GM18498 (cell line): Measurements from ENCODE around the gene EFNA5.

Experiments
- ATAC-seq: cut with Tn5 transposase; IDR thresholded peaks from one replicate; pipeline ENCODE4 v1.9.1; 2021; ENCODE audit warnings: mild to moderate bottlenecking, moderate library complexity; ENCODE audit not compliant: unreplicated experiment

Gene EFNA5

DNA sequence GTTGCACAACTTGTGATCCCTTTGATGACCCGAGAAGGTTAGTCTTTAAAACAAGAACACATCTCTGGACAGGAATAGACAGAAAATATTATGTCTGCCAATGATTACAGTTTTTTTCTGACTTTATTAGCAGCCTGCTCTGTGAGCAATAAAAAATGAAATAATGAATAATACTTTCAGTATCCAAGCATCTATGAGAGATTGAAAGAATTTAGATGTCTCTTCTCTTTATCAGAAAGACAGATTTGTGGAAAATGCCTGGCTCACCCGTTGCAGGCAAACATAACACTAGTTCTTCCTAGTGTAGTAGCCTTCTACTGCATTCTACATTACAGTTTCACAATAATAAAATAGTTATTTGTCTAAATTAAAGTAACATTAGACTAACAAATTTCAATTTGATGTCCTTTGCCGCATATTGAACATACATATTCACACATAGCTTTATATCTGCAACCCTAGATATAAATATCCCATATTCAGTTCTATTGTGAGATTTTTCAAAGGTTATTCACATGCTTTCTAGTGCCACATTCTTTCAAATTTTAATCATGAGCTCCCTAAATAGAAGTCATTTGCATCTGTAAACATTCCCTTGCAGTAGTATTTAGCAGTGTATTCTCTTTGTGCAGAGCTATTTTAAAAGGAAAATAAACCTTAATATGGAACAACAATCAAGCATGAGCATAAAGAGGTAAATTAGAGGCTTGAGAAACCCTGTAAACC, 267.3 kb downstream of the EFNA5 start:
- ATAC-seq = no peak

DNA sequence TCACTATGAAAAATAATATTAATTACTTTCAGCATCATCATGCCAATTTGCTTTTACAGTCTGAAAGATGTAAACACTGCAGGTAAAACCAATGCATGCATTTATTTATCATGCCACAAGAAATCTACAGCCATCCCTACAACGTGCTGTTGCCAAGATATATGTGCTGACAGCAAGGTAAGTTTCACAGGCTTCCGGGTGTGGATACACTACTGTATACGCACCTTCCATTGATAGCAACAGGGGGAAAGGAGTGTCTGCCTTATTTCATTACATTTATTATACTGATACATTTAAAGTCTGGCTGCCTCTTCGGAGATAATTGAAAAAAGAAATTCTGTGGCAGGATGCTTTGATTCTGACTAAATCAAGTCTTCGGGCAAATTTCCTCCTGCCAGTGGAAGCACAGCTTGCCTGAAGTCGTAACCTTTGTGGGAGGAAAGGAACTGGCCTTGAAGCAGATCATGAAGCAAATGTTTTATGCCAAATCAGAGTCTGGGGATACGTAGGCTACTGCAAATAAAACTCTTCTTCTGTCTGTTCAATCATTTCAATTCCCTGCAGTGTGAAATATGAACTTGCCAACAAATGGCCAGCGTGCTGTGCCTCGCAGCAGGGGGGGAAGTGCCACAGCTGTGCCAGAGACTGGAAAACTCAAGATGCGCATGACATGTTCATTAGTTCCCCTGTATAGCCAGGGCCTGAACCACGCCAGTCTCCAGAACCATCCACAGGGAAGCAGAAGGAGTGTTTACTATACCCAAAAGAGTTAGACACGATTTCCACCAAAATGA, 268.1 kb downstream of the EFNA5 start:
- ATAC-seq = no peak

DNA sequence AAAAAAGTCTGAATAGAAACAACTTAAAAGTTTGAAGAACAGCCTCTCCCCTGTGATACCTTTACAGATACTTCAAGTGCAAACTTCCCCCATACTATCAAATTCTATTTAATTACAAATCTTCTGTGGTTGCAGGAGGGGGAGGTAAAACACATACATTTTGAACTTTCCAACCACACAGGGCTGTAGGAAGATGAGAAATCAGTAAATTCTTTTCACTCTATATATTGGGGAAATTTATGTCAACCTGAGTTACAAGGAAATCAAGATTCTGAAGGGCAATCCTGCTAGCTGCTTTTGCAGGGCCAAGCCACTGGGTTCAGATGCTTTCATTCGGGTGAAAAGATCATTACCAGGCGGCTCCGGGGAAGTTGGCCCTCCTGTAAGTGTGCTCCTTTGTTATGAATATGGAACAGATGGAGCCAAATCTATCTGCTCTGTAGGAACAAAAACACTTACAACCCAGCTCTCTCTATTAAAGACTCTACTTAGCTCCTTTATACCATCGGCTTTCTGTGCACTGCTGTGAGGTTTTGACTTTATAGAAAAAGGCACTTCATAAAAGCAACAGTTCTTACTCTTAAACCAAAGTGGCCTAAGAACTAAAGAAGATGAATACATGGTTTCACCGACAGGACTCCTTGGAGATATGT, 269.1 kb downstream of the EFNA5 start:
- ATAC-seq = no peak

DNA sequence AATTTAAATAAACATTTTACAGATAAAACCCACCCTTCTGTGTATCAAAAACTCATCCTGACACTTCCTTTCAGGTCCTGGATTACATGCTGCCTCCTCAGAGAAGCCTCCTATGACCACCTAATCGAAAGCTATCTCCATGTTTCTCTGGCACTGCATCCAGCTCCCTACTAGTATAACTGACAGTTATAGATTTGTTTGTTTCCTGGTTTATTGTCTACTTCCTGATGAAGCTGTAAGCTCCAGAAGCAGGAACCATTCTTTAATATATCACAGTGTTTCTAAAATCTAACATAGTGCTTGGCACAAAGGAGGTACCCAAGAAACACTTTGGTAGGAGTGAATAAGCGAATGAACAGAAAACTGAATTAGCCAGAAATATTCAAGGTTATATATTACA, 270.4 kb downstream of the EFNA5 start:
- no peak for ATAC-seq

DNA sequence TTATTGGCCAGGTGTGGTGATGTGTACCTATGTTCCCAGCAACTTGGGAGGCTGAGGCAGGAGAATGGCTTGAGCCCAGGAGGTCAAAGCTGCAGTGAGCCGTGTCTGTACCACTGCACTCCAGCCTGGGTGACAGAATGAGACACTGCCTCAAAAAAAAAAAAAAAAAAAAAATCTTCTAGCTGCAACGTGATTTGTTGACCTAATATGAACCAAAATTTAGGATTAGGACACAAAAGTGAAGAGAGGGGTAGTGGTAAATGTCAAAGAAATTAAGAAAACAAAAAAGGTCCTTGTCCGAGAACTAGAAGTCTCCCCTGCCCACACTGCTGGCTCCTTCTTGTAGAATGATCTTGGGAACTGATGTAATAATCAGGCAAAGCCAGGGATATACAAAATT, 272.0 kb downstream of the EFNA5 start:
- ATAC-seq = no peak

DNA sequence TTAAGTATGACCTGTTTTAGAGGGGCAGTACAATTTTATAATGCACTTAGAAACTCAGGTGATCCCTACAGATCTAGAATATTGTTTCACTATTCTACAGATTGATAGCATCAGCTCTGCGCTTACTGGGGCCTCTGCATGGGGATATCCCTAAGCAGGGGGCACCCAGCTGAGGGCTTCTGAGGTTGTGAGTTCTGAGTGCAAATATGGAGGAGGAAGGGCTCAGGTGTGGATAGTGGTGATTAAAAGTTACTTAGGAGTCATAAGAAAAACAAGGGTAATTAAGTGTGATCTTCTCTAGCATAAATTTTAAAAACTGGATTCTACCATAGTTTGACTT, 274.4 kb downstream of the EFNA5 start:
- peak; percentile 50 for ATAC-seq

DNA sequence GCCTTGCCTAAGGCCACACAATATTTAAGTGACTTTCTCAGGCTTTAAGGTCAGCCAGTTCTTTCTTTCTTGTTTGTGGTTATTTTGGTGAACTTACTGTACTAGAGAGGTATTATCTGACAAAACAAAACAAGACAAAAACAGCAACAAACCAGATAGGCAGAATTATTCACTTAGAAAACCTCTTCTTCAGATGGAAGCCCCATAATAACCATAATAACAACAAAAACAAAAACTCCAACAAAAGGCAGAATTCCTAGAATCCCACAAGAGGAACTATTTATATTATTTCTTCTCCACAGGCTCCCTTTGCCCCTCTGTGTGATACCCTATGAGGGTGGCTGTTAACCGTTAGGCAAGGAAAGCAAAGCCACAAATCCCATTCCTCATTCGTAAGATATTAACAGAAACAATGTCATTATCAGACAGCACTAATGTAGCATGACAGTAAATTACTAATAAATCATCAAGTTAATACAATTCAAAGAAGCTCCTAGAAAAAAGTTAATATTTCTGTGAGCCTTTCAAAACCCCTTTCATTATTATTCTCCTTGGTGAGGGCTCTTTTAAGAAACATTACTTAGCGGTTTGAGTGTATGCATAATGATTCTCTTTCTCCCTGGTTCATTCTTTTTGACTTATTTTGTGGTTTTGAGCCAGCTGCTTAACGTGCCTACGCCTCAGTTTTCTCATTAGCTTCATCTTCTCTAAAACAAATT, 274.9 kb downstream of the EFNA5 start:
- peak; percentile 76 for ATAC-seq

DNA sequence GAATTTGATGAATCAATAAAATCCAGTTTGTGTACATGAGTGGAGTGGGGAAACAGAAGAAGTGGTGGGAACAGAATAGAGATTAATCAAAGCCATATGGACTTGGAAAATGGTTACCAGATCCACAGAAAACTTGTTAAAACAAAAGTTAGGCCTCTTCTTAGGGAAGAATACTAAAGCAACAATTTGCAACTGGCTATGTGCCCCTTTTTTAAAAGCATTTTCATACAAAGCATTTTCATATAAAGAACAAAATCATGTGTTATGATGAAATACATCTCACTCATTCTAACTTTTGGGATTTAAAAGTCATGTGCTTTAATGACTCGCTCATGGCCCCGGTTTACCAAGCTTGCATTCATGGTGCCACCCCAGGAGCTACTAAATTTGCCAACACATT, 276.9 kb downstream of the EFNA5 start:
- no peak for ATAC-seq

DNA sequence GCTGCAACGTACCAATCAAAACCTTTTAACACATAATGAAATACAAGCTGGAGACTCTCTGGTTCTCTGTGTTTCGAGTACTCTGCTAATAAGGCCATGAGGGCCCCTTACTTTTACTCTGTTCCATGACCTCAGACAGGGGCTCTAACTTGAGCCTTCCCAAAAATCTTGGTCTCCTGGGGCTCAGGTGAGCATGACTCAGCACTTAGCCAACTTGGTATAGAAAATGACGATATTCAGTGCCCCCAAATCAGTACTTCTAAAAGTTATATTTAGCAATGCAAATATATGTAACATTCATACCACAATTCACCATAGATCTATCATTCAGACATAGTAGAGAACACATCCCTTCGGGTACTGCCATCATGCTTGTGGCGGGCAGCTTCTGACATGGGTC, 278.9 kb downstream of the EFNA5 start:
- ATAC-seq = no peak

DNA sequence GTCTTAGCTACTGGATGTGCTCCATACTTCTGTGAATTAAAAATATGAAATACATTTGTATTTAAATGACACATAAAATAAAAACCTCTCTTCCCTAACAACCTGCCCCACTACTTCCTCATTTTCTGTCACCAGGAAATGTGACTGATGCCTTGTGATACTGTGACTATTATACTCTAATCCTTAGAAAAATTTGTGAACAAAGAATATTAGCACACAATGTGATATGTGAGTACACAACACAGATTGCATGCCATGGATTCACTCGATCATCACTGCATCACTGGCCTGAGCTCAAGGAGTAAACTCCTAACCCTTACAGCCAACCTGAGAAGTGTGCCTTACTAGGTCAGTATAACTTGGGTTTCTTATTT, 281.0 kb downstream of the EFNA5 start:
- no peak for ATAC-seq

DNA sequence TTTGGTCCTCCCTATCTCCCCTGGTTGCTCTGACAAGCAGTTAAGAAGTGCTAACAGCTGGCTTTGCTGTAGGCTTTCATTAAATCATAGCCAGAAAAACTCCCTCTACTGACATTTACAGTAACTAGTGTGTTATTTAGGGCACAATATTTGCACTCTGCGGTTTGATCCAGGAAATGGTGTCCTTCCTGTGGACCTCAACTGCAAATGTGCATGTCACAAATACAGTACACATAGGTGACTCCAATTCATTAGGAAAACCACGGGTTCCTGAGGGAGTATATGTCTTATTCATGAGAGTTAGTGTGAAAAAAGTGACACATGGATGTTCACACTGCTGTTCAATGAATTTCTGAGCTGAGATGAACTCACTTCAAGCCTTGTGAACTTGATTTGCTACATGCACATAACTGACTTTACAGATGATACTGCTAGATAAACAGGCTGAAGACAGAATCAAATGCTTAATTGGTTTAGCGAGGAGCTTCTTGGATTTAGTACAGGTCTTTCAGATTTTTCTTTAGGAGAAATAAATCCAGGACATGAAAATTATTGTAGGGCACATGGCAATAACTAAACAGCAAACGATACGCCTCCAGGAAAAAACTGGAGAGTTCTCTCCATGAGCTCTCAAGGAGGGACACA, 281.5 kb downstream of the EFNA5 start:
- ATAC-seq = peak; percentile 87

DNA sequence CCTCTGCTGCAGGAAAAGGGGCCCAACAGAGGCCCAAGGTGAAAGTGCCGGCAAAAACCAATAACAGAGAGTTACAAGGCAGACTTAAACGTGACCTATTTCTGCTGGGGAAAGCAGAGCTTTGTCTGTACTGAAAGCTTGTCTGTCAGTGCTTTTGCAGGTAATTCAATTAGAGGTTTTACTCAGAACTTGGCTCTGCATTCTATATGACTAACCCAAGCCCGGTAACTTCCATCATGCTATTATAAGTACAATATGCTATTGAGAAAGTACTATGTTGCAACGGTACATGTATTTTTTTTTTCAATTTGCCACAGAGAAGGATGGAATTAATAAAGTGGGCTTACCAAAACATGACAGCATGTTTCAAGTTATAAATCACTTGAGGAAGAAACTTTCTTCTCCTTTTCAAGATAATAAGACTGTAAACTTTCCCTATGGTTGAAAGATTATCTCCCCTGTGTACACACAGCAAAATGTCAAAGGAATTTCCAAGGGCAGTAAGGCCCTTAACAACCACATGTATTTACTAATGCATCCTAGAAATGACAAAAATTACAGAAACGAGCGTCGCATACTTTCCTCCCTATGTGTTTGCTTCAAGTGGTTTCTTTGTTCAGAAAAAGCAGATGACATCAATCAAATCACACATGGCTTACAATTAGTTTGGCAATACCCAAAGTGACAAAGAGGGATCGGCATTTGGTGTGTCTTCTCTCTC, 282.4 kb downstream of the EFNA5 start:
- ATAC-seq = peak; percentile 39

DNA sequence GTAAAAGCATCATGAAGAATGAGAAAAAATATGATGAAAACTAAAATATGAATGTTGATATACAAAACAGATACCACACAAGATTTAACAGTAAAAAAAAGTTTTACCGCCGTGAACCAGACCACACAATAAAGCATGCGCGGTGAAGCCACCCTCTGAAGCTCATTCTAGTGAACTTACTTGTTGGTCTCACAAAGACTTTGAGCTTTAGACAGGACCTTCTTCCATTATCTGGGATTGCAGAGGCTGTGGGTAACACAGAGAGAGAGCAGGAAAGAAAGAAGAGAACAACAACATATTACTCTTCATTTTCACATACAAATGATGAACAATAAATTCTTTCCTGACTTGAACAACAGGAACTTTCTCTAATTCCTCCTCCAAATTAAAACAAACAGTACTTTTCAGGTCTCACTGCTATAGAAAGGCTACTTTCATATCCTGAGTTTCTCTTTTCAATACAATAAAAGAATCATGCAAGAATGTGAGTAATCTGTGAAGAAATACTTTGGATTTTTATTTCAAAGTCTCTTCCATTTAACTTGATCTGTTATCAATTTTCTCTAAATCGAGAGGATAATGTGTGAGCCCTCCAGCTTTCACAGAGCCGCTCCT, 283.1 kb downstream of the EFNA5 start:
- peak; percentile 4 for ATAC-seq

DNA sequence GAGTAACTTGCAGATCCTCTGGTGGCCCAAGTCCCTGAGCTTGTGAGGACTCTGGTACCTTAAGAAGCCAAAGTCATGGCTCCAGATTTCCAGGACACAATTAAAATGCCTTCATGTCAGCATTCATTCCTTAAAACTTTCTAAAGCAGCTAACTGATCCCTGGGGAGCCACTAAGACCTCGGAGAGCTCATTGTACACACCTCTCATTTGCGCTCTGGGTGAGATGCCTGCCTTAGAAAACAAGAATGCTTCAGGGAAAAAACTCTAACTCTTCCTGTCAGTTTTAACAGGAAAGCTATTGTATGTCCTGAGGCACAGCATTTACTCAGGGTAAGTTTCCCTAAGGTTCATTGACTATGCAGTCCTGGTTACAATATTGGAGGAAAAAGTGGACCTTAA, 285.0 kb downstream of the EFNA5 start:
- no peak for ATAC-seq

DNA sequence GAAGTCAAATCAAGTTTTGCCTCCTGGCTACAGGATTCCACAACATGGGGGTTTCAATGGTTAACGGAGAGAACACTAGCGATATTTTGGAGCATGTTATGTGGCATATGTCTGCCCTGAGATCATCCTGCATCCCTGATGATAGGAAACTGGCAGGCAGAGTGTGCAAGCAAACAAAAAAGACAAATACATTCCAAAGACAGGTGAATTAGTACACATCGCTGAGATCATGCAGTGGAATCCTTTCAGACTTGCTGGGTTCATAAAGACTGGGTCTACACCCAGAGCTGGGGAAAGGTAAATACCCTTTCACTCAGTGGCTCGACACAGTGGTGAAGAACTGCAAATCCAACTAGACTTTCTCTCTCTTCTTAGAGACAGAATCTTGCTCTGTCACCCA, 286.5 kb downstream of the EFNA5 start:
- no peak for ATAC-seq

DNA sequence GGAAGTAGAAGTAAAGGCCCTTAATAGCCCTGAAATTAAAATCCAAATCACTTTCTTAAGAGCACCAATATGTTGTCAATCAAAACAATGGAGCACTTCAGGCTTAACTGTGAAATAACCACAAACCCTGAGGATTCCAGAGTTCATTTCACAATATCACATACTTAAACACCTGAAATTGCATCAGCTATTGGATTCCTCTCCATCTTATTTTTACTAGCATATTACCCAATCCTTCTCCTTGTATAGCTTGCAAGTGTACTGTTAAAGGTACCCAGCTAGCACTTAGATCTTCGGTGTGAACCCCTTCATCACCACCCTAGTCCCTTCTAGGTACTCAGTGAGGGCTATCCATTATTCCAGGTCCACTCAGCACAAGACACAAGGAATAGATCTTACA, 287.3 kb downstream of the EFNA5 start:
- no peak for ATAC-seq

DNA sequence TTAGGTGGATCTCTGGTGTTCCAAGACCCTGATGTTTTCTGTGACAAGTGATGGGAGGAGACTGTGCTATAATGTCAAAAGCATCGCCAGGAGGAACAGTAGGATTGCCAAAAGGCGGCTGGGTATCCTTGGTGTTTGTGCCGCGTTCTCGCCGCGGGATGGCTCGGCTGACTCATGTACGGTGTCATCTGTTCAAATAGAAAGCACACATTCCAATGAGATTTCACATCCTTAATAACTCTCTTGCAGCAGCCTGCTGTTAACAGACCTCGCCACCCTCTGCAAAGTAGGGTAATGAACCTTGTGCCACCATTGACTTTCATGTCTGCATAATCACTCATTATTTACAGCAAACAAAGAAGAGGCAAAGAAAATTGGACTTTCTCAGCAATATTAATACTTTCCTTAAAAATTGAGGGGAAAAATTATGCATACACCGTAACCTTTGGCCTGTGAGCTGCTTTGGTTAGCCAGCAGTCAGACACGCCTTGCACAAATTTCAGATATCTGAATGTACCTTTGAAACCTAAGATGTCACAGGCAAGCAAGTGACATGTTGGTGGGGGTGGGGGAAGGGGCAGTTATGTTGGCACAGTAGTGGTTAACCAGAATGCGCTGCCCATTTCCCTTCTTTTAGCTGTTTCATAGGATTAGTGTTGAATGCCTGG, 289.4 kb downstream of the EFNA5 start:
- ATAC-seq = no peak

DNA sequence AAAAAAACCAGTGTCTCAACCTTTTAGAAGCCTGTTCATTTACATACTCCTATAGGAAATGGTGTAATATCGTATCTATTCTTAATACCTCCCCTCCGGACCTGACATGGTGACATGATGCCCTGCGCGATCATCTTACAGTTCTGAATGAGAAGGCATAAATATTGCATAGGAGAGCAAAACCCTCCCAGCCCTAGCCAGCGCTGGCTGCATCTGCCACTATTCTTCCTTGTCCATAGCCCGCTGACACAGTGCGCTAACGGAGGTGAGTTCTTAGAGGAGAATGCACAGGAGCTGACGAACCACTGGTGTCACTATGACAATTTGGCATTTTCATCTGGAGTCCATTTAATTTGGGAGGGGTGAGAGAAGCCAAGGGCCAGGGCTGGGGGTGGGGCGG, 290.1 kb downstream of the EFNA5 start:
- ATAC-seq = no peak

DNA sequence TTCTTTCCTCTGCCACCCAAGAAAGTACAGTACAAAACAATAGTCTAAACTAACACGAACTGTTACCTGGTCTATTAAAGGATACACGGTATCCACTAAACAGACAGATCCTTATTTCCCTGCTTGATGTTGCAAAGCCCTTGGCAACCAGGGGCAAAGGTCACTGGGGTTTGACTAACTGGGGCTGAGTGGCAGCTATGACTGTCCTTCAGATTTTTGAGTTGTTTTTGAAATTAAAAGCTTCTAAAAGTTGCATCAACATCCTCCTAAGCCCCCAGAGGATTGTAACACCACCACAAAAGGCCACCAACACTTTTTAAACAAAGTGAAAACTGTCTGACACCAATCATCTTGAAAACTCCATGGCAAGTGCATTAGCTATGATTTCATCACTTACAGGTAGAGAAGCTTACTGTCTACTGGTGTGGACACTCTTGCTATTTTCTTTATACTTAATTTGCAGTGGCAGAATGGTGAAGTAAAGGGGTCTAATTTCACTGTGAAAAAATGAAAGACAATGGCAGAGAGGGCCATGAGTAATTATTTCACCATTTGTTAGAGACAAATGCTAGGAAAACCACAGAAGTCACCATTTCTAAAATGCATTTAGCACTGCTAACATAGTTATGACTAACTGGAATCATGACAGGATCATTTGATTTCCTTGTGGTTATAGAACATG, 292.4 kb downstream of the EFNA5 start:
- ATAC-seq = no peak
